ENCODE data around the gene ZIK1. TPM values are rescaled to one million over a fixed set of nuclear protein-coding genes. Genes with fewer than 3 reads are reported as not detected.

ZIK1 gene
- total RNA-seq, 1 donor from 2014 or later = 21.5 TPM

DNA sequence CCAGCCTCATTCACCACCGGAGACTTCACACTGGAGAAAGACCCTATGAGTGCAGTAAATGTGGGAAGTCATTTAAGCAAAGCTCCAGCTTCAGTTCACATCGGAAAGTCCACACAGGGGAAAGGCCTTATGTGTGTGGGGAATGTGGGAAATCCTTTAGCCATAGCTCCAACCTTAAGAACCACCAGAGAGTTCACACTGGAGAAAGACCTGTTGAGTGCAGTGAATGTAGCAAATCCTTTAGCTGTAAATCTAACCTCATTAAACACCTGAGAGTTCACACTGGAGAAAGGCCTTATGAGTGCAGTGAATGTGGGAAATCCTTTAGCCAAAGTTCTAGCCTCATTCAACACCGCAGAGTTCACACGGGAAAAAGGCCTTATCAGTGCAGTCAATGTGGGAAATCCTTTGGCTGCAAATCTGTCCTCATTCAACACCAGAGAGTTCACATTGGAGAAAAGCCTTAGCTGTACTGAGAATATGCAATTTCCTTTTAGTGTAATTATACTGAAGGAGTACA lies 57.8 kb downstream of the ZIK1 start:
- peaks cover 9% of the 10 kb centered on the region for H3K9me3 Mint-ChIP-seq (ENCODE audit: unreplicated experiment)
- TF ChIP-seq, protein P1, sequence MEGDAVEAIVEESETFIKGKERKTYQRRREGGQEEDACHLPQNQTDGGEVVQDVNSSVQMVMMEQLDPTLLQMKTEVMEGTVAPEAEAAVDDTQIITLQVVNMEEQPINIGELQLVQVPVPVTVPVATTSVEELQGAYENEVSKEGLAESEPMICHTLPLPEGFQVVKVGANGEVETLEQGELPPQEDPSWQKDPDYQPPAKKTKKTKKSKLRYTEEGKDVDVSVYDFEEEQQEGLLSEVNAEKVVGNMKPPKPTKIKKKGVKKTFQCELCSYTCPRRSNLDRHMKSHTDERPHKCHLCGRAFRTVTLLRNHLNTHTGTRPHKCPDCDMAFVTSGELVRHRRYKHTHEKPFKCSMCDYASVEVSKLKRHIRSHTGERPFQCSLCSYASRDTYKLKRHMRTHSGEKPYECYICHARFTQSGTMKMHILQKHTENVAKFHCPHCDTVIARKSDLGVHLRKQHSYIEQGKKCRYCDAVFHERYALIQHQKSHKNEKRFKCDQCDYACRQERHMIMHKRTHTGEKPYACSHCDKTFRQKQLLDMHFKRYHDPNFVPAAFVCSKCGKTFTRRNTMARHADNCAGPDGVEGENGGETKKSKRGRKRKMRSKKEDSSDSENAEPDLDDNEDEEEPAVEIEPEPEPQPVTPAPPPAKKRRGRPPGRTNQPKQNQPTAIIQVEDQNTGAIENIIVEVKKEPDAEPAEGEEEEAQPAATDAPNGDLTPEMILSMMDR (IDR thresholded peaks at IDR 0.05; ENCODE audit: partially characterized antibody, unreplicated experiment) = no peak

DNA sequence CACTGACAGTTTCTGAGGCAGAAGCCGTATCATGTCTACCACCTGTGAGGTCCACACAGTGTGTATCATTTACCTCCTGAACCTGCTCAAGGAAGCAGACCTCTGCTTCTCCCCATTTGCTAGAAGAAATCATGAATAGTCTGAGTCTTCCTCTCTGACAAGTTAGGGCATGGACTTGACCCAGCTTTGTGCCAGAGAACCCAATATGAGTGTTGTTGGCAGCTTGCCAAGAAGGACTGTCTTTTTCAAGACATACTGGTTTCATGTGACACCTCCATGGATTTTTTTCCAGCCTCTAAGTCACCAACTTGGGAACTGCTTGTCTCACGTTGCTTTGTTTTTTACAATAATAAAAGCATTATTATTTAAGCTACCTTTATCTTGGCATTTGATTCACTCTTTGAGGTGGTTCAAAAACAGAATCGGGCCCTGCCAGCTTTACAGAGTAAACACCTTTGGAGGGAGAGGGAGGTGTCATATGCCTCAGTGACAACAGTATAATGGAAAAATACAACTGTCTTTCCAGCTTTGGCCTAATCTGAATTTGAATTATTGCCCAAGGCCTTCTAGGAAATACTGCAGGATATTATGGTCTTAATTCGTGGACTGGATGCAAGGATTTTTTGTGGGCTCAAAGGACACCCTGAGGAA lies 58.6 kb downstream of the ZIK1 start:
- Mint-ChIP-seq H3K27ac (ENCODE audit: unreplicated experiment) (no peak overlapping the region), H3K4me3 (ENCODE audit: unreplicated experiment) (no peak overlapping the region), H3K4me1 (ENCODE audit: low read depth, unreplicated experiment) (no peaks in the 10 kb centered on the region), H3K36me3 (ENCODE audit: unreplicated experiment) (peaks cover 47% of the 10 kb centered on the region), H3K9me3 (ENCODE audit: unreplicated experiment) (peaks cover 8% of the 10 kb centered on the region), H3K27me3 (ENCODE audit: unreplicated experiment) (no peaks in the 10 kb centered on the region)
- DNase-seq = no peak
- TF ChIP-seq, protein P1 (IDR thresholded peaks at IDR 0.05; ENCODE audit: partially characterized antibody, unreplicated experiment) = no peak

More for the DNA sequence above, 57.8 kb downstream of the ZIK1 start:
- Mint-ChIP-seq H3K27ac (ENCODE audit: unreplicated experiment) (no peak overlapping the region), H3K4me3 (ENCODE audit: unreplicated experiment) (no peak overlapping the region), H3K4me1 (ENCODE audit: low read depth, unreplicated experiment) (no peaks in the 10 kb centered on the region), H3K27me3 (ENCODE audit: unreplicated experiment) (no peaks in the 10 kb centered on the region), H3K36me3 (ENCODE audit: unreplicated experiment) (peaks cover 55% of the 10 kb centered on the region)
- DNase-seq = no peak

Other genes with a start within 250 kb of the ZIK1 start
- gene ZNF304, start 232.9 kb upstream of the ZIK1 start, total RNA-seq (ENCODE audit: unreplicated experiment) = 15.8 TPM
- gene TRAPPC2B, start 220.6 kb upstream of the ZIK1 start, total RNA-seq (ENCODE audit: unreplicated experiment) = 15.7 TPM
- 9.5 TPM for gene ZNF547, start 220.6 kb upstream of the ZIK1 start, total RNA-seq (ENCODE audit: unreplicated experiment)
- 35.4 TPM for gene ZNF548, start 194.3 kb upstream of the ZIK1 start, total RNA-seq (ENCODE audit: unreplicated experiment)
- 21.5 TPM for gene ZNF17, start 173.0 kb upstream of the ZIK1 start, total RNA-seq (ENCODE audit: unreplicated experiment)
- 23.3 TPM for gene ZNF749, start 148.8 kb upstream of the ZIK1 start, total RNA-seq (ENCODE audit: unreplicated experiment)
- gene VN1R1, start 127.0 kb upstream of the ZIK1 start, total RNA-seq (ENCODE audit: unreplicated experiment) = 2.5 TPM
- 33.2 TPM for gene ZNF772, start 106.6 kb upstream of the ZIK1 start, total RNA-seq (ENCODE audit: unreplicated experiment)
- gene ZNF419, start 96.4 kb upstream of the ZIK1 start, total RNA-seq (ENCODE audit: unreplicated experiment) = 17.7 TPM
- 13.9 TPM for gene ZNF773, start 84.2 kb upstream of the ZIK1 start, total RNA-seq (ENCODE audit: unreplicated experiment)
- gene ZNF549, start 56.8 kb upstream of the ZIK1 start, total RNA-seq (ENCODE audit: unreplicated experiment) = 10.8 TPM
- gene ZNF550, start 24.3 kb upstream of the ZIK1 start, total RNA-seq (ENCODE audit: unreplicated experiment) = 12.9 TPM
- gene ZNF416, start 5.2 kb upstream of the ZIK1 start, total RNA-seq (ENCODE audit: unreplicated experiment) = 11.2 TPM
- gene ZNF530, start 15.7 kb downstream of the ZIK1 start, total RNA-seq (ENCODE audit: unreplicated experiment) = 4.6 TPM
- gene ZNF134, start 30.1 kb downstream of the ZIK1 start, total RNA-seq (ENCODE audit: unreplicated experiment) = 41.2 TPM
- 29.5 TPM for gene ZNF211, start 49.0 kb downstream of the ZIK1 start, total RNA-seq (ENCODE audit: unreplicated experiment)
- gene ZSCAN4, start 84.8 kb downstream of the ZIK1 start, total RNA-seq (ENCODE audit: unreplicated experiment) = 0.69 TPM
- gene ZNF551, start 97.8 kb downstream of the ZIK1 start, total RNA-seq (ENCODE audit: unreplicated experiment) = 13.4 TPM
- 57.5 TPM for gene ZNF154, start 125.1 kb downstream of the ZIK1 start, total RNA-seq (ENCODE audit: unreplicated experiment)
- 20.3 TPM for gene ZNF671, start 143.5 kb downstream of the ZIK1 start, total RNA-seq (ENCODE audit: unreplicated experiment)
- 41.5 TPM for gene ZNF776, start 162.7 kb downstream of the ZIK1 start, total RNA-seq (ENCODE audit: unreplicated experiment)
- 22.7 TPM for gene ZNF586, start 185.5 kb downstream of the ZIK1 start, total RNA-seq (ENCODE audit: unreplicated experiment)
- 14.9 TPM for gene ZNF552, start 230.8 kb downstream of the ZIK1 start, total RNA-seq (ENCODE audit: unreplicated experiment)
- 16.9 TPM for gene ZNF587B, start 246.2 kb downstream of the ZIK1 start, total RNA-seq (ENCODE audit: unreplicated experiment)

Data from glutamatergic neuron (in vitro differentiated cells).